ENCODE results near the gene STUB1. TPM values are rescaled to one million over a fixed set of nuclear protein-coding genes. Genes with fewer than 3 reads are reported as not detected.

The STUB1 gene
- total RNA-seq, 6 experiments from 2014 or later, result 37.3 to 69.6 (median 54.3) TPM

DNA sequence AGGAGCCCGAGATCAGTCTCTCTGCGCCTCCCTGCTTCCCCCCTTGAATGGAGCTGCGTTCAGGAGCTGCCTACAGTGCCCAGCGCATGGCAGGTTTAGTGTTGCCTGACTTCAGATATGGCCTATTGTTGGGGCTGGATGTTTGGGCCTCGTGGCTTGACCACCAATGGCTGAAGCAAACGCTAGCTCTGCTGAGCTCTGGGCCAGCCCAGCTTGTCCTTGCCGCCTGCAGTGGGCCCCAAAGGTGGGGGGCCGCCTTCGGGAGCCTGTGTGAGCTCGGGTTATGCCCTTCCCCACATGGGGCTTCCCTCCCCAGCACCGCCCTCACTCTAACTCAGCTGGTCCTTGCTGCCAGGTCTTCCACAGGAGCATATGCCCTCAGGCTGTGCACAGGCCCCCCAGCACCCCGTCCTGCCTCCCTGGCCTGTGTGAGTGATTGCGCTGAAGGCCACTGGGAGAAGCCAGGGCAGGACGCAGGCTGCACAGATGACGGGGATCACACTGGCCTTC, 42.1 kb upstream of the STUB1 start:
- TF ChIP-seq POLR2A (IDR thresholded peaks at IDR 0.05), result no peak
- TF ChIP-seq, protein P1, sequence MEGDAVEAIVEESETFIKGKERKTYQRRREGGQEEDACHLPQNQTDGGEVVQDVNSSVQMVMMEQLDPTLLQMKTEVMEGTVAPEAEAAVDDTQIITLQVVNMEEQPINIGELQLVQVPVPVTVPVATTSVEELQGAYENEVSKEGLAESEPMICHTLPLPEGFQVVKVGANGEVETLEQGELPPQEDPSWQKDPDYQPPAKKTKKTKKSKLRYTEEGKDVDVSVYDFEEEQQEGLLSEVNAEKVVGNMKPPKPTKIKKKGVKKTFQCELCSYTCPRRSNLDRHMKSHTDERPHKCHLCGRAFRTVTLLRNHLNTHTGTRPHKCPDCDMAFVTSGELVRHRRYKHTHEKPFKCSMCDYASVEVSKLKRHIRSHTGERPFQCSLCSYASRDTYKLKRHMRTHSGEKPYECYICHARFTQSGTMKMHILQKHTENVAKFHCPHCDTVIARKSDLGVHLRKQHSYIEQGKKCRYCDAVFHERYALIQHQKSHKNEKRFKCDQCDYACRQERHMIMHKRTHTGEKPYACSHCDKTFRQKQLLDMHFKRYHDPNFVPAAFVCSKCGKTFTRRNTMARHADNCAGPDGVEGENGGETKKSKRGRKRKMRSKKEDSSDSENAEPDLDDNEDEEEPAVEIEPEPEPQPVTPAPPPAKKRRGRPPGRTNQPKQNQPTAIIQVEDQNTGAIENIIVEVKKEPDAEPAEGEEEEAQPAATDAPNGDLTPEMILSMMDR (IDR thresholded peaks at IDR 0.05), result no peak
- peaks cover 0 to 19% (median 0%) of the 10 kb centered on the region in 4 donors for H3K4me1 ChIP-seq
- WGBS (ENCODE audit: insufficient coverage, low coverage, low lambda C conversion rate, missing lambda C conversion rate), result 82% methylated on average over 3 of the region's 15 CpGs
- H3K27ac ChIP-seq, result peak overlapping the region in 1 of 3 donors; percentile 59
- DNase-seq, result no peak
- no peaks in the 10 kb centered on the region for H3K9me3 ChIP-seq
- ATAC-seq, result no peak
- no peaks in the 10 kb centered on the region for H3K27me3 ChIP-seq
- H3K36me3 ChIP-seq, result no peaks in the 10 kb centered on the region
- intact Hi-C loops (cut with DNase I), result loop anchor here in 1 of 2 donors (10.0 kb wide), 1 partner anchor 53 kb away; no protein-coding TSS in a partner anchor
- no peak overlapping the region for H3K4me3 ChIP-seq

DNA sequence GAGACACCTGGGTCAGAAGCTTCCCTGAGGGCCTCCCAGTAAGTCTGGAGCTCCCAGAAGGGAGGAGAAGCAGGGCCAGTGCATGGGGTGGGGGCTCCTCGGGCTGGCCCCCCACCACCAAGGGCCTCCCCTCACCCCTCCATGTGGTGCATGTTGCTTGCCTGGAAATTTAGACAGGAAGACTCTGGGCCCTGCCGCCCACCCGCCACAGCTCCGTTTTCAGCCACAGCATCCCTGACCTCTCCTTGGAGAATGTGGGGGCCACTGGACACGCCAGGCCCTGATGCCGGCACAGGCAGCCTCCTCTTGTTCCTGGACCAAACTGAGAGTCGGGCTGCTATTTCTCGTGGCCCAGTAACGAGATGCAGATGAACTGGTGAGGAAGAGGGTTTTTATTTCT, 41.4 kb upstream of the STUB1 start:
- Histone ChIP-seq H3K27ac (no peak overlapping the region), H3K4me1 (peaks cover 0 to 26% (median 0%) of the 10 kb centered on the region in 4 donors)

DNA sequence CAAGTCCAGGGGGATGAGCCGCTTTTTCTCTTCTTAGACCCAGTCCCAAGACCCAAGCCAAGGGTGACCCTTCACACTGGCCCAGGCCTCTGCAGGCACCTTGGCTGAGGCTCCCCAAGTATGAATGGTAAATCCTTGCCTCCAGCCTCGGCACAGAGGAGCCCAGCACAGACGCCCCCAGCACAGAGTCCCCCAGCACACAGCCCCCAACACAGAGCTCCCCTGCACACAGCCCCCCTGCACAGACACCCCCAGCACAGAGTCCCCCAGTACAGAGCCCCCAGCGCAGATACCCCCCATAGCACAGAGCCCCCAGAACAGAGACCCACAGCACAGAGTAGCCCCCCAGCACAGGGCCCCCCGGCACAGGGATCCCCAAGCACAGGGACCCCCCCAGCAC, 39.6 kb upstream of the STUB1 start:
- H3K27ac ChIP-seq, result no peak overlapping the region
- peaks cover 0 to 34% (median 2%) of the 10 kb centered on the region in 4 donors for H3K4me1 ChIP-seq
- DNase-seq (no peak), ATAC-seq (no peak)
- no peaks in the 10 kb centered on the region for H3K9me3 ChIP-seq
- TF ChIP-seq, protein P1 (IDR thresholded peaks at IDR 0.05), result no peak
- TF ChIP-seq POLR2A (IDR thresholded peaks at IDR 0.05), result no peak
- H3K4me3 ChIP-seq, result no peak overlapping the region
- no peaks in the 10 kb centered on the region for H3K36me3 ChIP-seq
- intact Hi-C loops (cut with DNase I), result no loop called here
- no CpG with 5 or more reads among the region's 5 CpGs for WGBS (ENCODE audit: insufficient coverage, low coverage, low lambda C conversion rate, missing lambda C conversion rate)
- no peaks in the 10 kb centered on the region for H3K27me3 ChIP-seq

More for the DNA sequence above, 41.4 kb upstream of the STUB1 start:
- H3K4me3 ChIP-seq, result no peak overlapping the region
- intact Hi-C loops (cut with DNase I), result loop anchor here in 1 of 2 donors (10.0 kb wide), 1 partner anchor 54 kb away; no protein-coding TSS in a partner anchor
- no peaks in the 10 kb centered on the region for H3K9me3 ChIP-seq
- WGBS (ENCODE audit: insufficient coverage, low coverage, low lambda C conversion rate, missing lambda C conversion rate), result no CpG with 5 or more reads among the region's 9 CpGs
- TF ChIP-seq, protein P1 (IDR thresholded peaks at IDR 0.05), result no peak
- no peak for TF ChIP-seq POLR2A (IDR thresholded peaks at IDR 0.05)
- DNase-seq, result no peak
- no peak for ATAC-seq
- H3K36me3 ChIP-seq, result no peaks in the 10 kb centered on the region
- no peaks in the 10 kb centered on the region for H3K27me3 ChIP-seq

DNA sequence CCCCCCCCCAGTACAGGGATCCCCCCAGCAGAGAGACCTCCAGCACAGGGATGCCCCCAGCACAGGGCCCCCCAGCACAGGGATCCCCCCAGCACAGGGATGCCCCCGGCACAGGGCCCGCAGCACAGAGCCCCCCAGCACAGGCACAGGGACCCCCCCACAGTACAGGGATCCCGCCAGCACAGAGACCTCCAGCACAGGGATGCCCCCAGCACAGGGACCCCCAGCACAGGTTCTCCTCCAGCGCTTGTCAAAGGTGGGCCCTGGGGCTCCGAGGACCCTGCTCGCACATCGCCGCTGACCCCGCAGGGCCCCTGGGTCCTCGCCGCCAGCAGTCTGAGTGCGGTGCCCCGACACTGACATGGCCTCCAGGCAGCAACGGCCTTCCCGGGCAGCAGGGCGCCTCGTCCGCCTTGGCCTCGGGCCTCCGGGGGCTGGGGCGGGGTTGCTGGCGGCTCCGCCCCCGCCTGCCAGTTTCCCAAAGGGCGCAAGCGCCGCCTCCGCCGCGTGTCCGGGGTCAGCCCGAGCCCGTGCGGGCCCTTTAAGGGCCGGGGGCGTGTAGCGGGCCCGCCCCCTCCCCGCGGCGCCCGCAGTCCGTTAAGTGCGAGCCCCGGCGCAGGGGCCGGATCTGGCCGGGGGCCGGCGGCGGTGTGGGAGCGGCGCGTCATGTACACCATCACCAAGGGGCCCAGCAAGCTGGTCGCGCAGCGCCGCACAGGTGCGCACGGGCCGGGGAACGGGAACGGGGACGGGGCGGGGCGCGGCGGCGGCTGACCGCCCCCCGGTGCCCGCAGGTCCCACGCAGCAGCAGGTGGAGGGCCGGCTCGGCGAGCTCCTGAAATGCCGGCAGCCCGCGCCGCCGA, 38.7 kb upstream of the STUB1 start, which contains the start of gene MCRIP2:
Gene MCRIP2 (plus strand): TSS at position 503 of the 863 bp plus-strand sequence. CDS start 164 bp downstream, at position 667.
- Histone ChIP-seq H3K36me3 (no peaks in the 10 kb centered on the region), H3K27me3 (no peaks in the 10 kb centered on the region), H3K9me3 (no peaks in the 10 kb centered on the region), H3K27ac (peak within 1 kb of the TSS; percentile 80 to 92 (median 83)), H3K4me3 (peak within 1 kb of the TSS; percentile 74 to 93 (median 91)), H3K4me1 (peaks cover 0 to 43% (median 7%) of the 10 kb centered on the region in 4 donors)
- ATAC-seq (peak; percentile 59 to 73 (median 65)), DNase-seq (peak; percentile 94 to 95 (median 95))
- TF ChIP-seq, protein P1 (IDR thresholded peaks at IDR 0.05), result no peak
- TF ChIP-seq POLR2A (IDR thresholded peaks at IDR 0.05), result peak; percentile 92
- intact Hi-C loops (cut with DNase I), result no loop called here
- 0% methylated on average over 9 of the region's 81 CpGs for WGBS (ENCODE audit: insufficient coverage, low coverage, low lambda C conversion rate, missing lambda C conversion rate)

Measured in right lobe of liver (tissue), 6 donors.